ENCODE measurements around the gene UBR3.
"Not testable (repeated sequence)": the region's sequence is repeated elsewhere in the genome, so short reads cannot be mapped to it uniquely, and the experiment has no call there.

UBR3 gene

GRCh38 chr2:169803480-169803879, 23.8 kb upstream of the UBR3 start:
- Histone ChIP-seq H3K27ac (ENCODE audit: low read depth, low read length) (no peak overlapping the region), H3K36me3 (ENCODE audit: control insufficient read depth, insufficient read depth, low read length) (peaks cover 8% of the 10 kb centered on the region)

DNA sequence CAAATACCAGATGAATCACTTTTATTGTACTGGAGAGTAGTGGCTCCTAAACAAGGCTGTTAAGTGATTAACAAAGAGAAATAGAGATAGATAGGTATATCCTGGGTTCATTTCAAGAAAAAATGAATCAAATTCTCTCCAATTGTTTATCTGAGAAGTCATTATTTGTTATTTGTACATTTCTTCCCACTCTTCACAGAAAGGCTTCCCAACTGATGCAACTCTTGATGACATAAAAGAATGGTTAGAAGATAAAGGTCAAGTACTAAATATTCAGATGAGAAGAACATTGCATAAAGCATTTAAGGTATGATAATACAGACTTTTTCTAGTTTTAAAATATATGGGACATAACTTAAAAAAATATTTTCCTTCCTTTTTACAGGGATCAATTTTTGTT, 20.7 kb upstream of the UBR3 start:
- no peaks in the 10 kb centered on the region for H3K27me3 ChIP-seq (ENCODE audit: control insufficient read depth, insufficient read depth, low read length)
- no peaks in the 10 kb centered on the region for H3K4me1 ChIP-seq (ENCODE audit: control insufficient read depth, insufficient read depth, low read length)
- H3K4me3 ChIP-seq (ENCODE audit: low read length): no peak overlapping the region
- H3K36me3 ChIP-seq (ENCODE audit: control insufficient read depth, insufficient read depth, low read length): peaks cover 11% of the 10 kb centered on the region
- no peak overlapping the region for H3K9ac ChIP-seq (ENCODE audit: low read length)
- H3K27ac ChIP-seq (ENCODE audit: low read depth, low read length): no peak overlapping the region

More at GRCh38 chr2:169803480-169803879, 23.8 kb upstream of the UBR3 start:
- H3K4me3 ChIP-seq (ENCODE audit: low read length): no peak overlapping the region
- H3K9ac ChIP-seq (ENCODE audit: low read length): no peak overlapping the region
- no peaks in the 10 kb centered on the region for H3K4me1 ChIP-seq (ENCODE audit: control insufficient read depth, insufficient read depth, low read length)
- H3K27me3 ChIP-seq (ENCODE audit: control insufficient read depth, insufficient read depth, low read length): no peaks in the 10 kb centered on the region

DNA sequence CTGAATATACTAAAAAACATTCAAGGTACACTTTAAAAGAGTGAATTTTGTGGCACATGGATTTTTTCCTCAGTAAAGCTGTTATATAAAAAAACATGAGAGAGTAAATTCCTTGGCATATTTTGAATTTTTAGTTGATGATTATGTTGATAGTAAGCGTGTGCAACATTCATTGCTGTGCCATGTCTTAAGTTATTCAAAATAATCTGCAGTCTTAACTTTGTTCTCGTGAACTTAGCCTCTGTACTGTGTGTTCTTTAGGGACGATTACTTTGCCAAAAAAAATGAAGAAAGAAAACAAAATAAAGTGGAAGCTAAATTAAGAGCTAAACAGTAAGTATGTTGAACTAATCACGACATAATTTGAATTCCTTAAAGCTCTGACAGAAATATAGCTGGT, 19.0 kb upstream of the UBR3 start:
- Histone ChIP-seq H3K36me3 (ENCODE audit: control insufficient read depth, insufficient read depth, low read length) (peaks cover 10% of the 10 kb centered on the region), H3K4me3 (ENCODE audit: low read length) (no peak overlapping the region), H3K9ac (ENCODE audit: low read length) (no peak overlapping the region), H3K4me1 (ENCODE audit: control insufficient read depth, insufficient read depth, low read length) (no peaks in the 10 kb centered on the region), H3K27me3 (ENCODE audit: control insufficient read depth, insufficient read depth, low read length) (no peaks in the 10 kb centered on the region), H3K27ac (ENCODE audit: low read depth, low read length) (no peak overlapping the region)

DNA sequence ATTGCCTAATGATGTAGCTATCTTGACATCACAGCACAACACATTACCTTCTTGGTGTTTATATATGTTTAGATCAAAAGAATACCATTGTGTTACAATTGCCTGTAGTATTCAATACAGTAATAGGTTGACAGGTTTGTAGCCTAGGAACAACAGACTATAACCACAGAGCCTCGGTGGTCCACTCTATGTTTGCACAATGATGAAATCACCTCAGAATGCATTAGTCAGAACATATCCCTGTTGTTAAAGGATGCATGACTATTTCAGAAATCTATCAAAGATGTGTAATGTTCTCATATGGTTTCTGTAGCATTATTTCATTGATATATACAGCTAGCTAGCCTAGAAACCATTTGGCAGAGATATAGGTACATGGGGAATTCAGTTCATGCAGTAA, 11.4 kb upstream of the UBR3 start:
- H3K9ac ChIP-seq (ENCODE audit: low read length): no peak overlapping the region
- H3K4me3 ChIP-seq (ENCODE audit: low read length): no peak overlapping the region
- H3K27me3 ChIP-seq (ENCODE audit: control insufficient read depth, insufficient read depth, low read length): no peaks in the 10 kb centered on the region
- no peaks in the 10 kb centered on the region for H3K4me1 ChIP-seq (ENCODE audit: control insufficient read depth, insufficient read depth, low read length)
- H3K36me3 ChIP-seq (ENCODE audit: control insufficient read depth, insufficient read depth, low read length): peaks cover 7% of the 10 kb centered on the region
- H3K27ac ChIP-seq (ENCODE audit: low read depth, low read length): no peak overlapping the region

GRCh38 chr2:169816961-169817360, 10.3 kb upstream of the UBR3 start:
- not testable (repeated sequence) for H3K36me3 ChIP-seq (ENCODE audit: control insufficient read depth, insufficient read depth, low read length); H3K4me1 ChIP-seq (ENCODE audit: control insufficient read depth, insufficient read depth, low read length); H3K27ac ChIP-seq (ENCODE audit: low read depth, low read length); H3K4me3 ChIP-seq (ENCODE audit: low read length); H3K9ac ChIP-seq (ENCODE audit: low read length); H3K27me3 ChIP-seq (ENCODE audit: control insufficient read depth, insufficient read depth, low read length)

GRCh38 chr2:169817369-169817768, 9.9 kb upstream of the UBR3 start:
- not testable (repeated sequence) for H3K4me1 ChIP-seq (ENCODE audit: control insufficient read depth, insufficient read depth, low read length); H3K36me3 ChIP-seq (ENCODE audit: control insufficient read depth, insufficient read depth, low read length); H3K27ac ChIP-seq (ENCODE audit: low read depth, low read length); H3K9ac ChIP-seq (ENCODE audit: low read length); H3K27me3 ChIP-seq (ENCODE audit: control insufficient read depth, insufficient read depth, low read length); H3K4me3 ChIP-seq (ENCODE audit: low read length)

GRCh38 chr2:169818241-169818640, 9.0 kb upstream of the UBR3 start:
- H3K36me3 ChIP-seq (ENCODE audit: control insufficient read depth, insufficient read depth, low read length): peaks cover 2% of the 10 kb centered on the region
- no peaks in the 10 kb centered on the region for H3K4me1 ChIP-seq (ENCODE audit: control insufficient read depth, insufficient read depth, low read length)
- no peak overlapping the region for H3K27ac ChIP-seq (ENCODE audit: low read depth, low read length)
- H3K27me3 ChIP-seq (ENCODE audit: control insufficient read depth, insufficient read depth, low read length): no peaks in the 10 kb centered on the region
- H3K9ac ChIP-seq (ENCODE audit: low read length): no peak overlapping the region
- no peak overlapping the region for H3K4me3 ChIP-seq (ENCODE audit: low read length)

- Histone ChIP-seq H3K4me1 (ENCODE audit: control insufficient read depth, insufficient read depth, low read length) (no peaks in the 10 kb centered on the region), H3K27me3 (ENCODE audit: control insufficient read depth, insufficient read depth, low read length) (no peaks in the 10 kb centered on the region), H3K4me3 (ENCODE audit: low read length) (no peak overlapping the region), H3K9ac (ENCODE audit: low read length) (no peak overlapping the region), H3K36me3 (ENCODE audit: control insufficient read depth, insufficient read depth, low read length) (peaks cover 2% of the 10 kb centered on the region), H3K27ac (ENCODE audit: low read depth, low read length) (no peak overlapping the region)
Observed at GRCh38 chr2:169819106-169819505, 8.1 kb upstream of the UBR3 start.

DNA sequence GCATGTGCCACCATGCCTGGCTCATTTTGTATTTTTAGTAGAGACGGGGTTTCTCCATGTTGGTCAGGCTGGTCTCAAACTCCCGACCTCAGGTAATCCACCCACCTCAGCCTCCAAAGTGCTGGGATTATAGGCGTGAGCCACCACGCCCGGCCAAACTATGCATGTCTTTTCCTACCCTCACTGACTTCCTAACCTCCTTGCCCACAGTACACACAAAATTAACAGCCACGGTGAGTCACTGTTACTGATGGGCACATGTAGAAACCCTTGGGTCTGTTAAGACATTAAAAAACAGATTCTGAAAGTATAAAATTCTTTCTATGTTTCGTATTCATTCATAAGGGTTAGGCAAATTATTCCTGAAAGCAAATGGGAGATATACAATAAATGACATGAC, 7.2 kb upstream of the UBR3 start:
- H3K4me1 ChIP-seq (ENCODE audit: control insufficient read depth, insufficient read depth, low read length); H3K27ac ChIP-seq (ENCODE audit: low read depth, low read length); H3K4me3 ChIP-seq (ENCODE audit: low read length); H3K9ac ChIP-seq (ENCODE audit: low read length); H3K36me3 ChIP-seq (ENCODE audit: control insufficient read depth, insufficient read depth, low read length); H3K27me3 ChIP-seq (ENCODE audit: control insufficient read depth, insufficient read depth, low read length): not testable (repeated sequence)

DNA sequence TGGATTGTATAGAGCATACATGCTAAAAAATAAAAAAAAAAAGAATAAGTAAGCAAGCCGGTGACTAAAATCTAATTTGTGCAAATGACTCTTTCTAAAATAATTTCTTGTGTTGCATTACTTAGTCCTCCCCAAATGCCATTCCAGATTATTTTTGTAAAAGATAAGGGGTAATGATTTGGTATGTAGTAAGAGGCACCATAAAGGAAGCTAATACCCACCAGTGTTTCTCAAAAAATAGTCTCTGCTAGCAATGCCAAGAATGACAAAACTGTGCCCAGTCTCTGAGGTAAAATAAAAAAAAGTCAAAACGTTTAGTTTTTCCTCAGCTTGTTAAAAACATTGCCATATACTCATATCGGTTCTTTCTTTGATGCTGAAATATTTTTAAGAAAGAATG, 5.2 kb upstream of the UBR3 start:
- no peak overlapping the region for H3K27ac ChIP-seq (ENCODE audit: low read depth, low read length)
- H3K27me3 ChIP-seq (ENCODE audit: control insufficient read depth, insufficient read depth, low read length): no peaks in the 10 kb centered on the region
- no peak overlapping the region for H3K4me3 ChIP-seq (ENCODE audit: low read length)
- no peak overlapping the region for H3K9ac ChIP-seq (ENCODE audit: low read length)
- H3K36me3 ChIP-seq (ENCODE audit: control insufficient read depth, insufficient read depth, low read length): peaks cover 2% of the 10 kb centered on the region
- H3K4me1 ChIP-seq (ENCODE audit: control insufficient read depth, insufficient read depth, low read length): no peaks in the 10 kb centered on the region

GRCh38 chr2:169822785-169823392, 4.4 kb upstream of the UBR3 start:
- H3K4me3 ChIP-seq (ENCODE audit: low read length): no peak overlapping the region

DNA sequence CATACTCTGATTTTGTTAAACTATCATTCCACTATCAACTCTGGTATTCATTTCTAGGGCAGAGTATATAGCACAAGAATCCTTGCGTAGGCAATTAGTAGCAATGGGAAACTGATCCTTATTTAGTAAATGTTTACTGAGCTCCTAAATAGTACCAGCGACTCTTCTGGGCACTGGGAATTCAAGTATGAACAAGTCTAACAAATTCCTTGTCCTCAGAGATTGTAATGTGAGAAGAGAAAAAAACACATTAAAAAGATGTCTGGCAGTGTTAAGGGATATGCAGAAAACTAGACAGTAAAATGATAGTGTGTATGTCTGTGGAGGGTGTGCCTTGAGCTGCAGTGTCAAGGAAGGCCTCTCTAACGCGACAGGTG, 3.3 kb upstream of the UBR3 start:
- H3K27me3 ChIP-seq (ENCODE audit: control insufficient read depth, insufficient read depth, low read length): no peaks in the 10 kb centered on the region
- peaks cover 4% of the 10 kb centered on the region for H3K4me1 ChIP-seq (ENCODE audit: control insufficient read depth, insufficient read depth, low read length)
- H3K36me3 ChIP-seq (ENCODE audit: control insufficient read depth, insufficient read depth, low read length): peaks cover under 1% of the 10 kb centered on the region
- H3K9ac ChIP-seq (ENCODE audit: low read length): peak overlapping the region; percentile 59
- H3K4me3 ChIP-seq (ENCODE audit: low read length): peak overlapping the region; percentile 84
- no peak overlapping the region for H3K27ac ChIP-seq (ENCODE audit: low read depth, low read length)

More at GRCh38 chr2:169822785-169823392, 4.4 kb upstream of the UBR3 start:
- Histone ChIP-seq H3K36me3 (ENCODE audit: control insufficient read depth, insufficient read depth, low read length) (peaks cover 2% of the 10 kb centered on the region), H3K27me3 (ENCODE audit: control insufficient read depth, insufficient read depth, low read length) (no peaks in the 10 kb centered on the region), H3K27ac (ENCODE audit: low read depth, low read length) (no peak overlapping the region), H3K9ac (ENCODE audit: low read length) (no peak overlapping the region), H3K4me1 (ENCODE audit: control insufficient read depth, insufficient read depth, low read length) (no peaks in the 10 kb centered on the region)

Measured in rectal smooth muscle tissue (tissue), 1 donor.